Measurements from ENCODE around the gene TTYH3.

Gene TTYH3

DNA sequence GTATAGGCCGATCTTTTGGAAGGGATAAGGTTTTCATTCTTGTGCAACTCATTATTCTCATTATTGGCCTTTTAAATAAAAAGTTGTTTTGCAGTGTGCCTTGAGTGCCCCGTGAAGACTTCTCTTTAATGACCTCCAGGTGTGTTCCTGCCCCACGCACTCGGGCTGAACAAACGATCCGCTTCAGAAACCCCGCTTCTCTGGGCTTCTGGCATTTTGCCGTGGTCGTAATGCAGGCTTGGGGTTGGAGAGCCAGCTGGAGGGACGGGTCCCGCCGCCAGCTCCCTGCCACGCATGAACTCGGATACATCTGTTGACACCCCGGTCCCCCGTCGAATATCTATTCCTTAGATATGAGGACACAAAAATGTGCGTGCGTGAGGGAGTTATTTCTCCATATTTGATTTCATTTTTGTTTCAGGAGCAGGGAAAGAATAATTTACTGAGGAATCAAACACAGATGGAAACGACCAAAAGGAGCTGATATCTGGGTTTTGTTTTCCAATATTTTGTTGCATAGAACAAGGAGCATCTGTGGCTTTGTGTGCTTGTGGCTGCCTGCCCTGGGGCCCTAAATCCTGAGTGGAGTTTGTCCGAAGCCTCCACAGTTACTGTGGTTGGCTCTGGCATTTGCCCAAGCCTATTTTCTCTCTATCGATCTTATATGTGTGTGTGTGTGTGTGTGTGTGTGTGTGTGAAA, 17.0 kb upstream of the TTYH3 start:
- no peak overlapping the region for H3K4me3 ChIP-seq (ENCODE audit: low read depth, low read length)

DNA sequence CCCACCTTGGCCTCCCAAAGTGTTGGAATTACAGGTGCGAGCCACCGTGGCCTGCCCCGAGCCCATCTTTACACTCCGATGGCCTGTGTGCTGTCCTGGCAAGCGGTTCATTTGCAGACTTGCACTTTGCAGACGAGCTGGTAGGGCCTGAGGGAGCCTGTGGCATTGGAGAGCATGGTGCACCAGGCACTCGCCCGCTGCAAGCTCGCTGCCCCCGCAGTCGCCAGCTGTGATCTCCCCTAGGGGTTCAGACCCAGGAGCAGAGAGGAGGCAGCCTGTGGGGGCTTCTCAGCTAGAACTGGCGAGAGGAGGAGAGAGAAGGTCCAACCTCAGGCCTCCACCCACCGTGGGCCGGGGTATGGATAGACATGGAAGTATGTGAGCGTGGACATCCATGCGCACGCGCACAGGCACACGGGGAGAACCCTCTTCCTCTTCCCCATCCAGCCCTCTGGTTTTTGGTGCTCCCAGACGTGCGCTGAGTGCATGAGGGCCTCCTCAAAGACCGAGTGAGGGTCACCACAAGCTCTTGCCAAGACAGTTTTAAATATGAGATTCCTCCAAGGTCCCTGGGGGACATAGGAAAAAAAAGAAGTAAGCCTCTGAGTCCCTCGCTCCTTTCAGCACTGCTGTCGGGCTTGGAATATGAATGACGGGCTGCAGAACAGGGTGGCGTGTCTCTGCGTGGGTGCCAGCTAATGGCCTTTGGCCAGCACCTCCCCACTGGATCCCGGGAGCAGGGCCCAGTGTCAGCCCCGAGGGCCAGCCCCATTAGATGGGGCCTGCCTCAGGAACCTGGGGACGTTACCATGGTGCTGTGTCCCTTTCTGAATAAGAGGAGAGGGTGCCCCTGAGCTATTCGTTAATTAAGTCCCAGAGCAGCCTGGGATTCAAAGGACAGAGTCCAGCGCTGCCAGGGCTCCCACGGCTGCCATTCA, 15.1 kb upstream of the TTYH3 start:
- H3K4me3 ChIP-seq (ENCODE audit: low read depth, low read length) = no peak overlapping the region

DNA sequence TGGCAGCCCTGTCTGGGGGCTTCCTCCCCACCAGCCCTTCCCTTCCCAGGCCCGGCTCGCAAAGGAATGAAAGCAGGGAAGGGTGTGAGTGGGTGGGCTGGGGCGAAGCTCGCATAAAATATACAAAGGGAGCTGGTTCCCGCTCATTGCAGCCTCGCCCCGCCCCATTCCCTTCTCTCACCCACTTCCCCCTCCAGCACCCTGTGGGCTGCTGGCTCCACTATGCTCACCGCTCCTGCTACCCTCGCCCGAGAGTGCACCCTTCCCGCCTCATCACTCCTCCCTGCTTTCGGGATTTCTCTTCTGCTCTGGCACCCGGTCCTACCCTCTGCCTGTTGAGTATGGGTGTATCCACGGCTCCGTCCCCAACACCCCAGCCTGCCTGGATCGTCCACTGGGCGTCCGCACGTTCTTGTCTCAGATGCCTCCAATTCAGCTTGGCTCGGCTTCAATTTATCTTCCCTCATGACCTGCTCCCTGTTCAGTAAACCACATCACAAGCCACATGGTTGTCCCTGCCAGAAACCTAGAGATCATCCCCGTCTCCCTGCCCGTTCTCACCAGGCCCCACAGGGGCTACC, 14.4 kb upstream of the TTYH3 start:
- H3K4me3 ChIP-seq (ENCODE audit: low read depth, low read length) = no peak overlapping the region

DNA sequence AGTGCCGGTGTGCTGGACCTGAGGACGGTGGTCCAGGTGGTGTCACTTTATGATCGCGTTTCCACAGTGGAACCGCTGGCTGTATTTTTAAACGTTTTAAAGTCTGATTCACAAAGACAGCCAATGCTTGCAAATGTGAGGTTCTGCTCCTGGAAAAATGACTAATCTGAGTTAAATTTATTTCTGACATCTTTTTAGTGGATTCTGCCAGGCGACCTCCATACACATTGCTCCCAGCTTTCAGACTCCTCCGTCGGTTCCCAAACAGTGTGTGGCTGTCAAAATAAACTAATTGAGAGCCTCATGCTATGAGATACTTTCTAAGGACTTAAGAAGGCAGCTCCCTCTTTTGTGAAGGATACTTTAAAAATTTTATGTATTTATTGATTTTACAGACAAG, 12.7 kb upstream of the TTYH3 start:
- no peak overlapping the region for H3K4me3 ChIP-seq (ENCODE audit: low read depth, low read length)

DNA sequence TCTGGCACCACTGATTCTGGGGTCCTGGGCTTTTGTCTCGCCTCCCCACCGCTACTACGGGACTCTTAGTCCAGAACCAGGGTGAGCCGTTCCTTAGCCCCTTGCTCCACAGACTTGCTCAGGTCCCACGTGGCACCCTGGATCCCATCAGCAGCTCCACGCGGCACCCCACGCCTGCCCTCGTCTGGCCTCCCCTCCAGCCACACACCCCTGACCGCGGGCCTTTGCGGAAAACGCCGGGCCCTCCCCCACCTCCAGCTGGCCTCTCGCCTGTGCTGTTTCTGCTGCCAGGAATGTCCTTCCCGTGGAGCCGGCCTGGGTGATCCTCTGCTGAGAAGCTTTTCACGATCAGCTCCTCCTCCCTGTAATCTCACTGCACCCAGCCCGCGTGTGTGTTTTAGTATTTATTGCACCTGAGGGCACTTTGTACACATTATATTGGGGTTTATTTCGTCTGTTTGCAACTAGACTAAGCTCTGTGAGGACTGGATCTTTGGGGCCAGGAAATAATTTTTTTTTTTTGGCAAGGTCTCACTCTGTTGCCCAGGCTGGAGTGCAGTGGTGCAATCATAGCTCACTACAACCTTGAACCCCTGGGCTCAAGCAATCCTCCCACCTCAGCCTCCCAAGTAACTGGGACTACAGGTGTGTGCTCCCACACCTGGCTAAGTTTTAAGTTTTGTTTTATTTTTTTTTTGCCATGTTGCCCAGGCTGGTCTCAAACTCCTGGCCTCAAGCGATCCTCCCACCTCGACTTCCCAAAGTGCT, 10.5 kb upstream of the TTYH3 start:
- H3K4me3 ChIP-seq (ENCODE audit: low read depth, low read length) = no peak overlapping the region

DNA sequence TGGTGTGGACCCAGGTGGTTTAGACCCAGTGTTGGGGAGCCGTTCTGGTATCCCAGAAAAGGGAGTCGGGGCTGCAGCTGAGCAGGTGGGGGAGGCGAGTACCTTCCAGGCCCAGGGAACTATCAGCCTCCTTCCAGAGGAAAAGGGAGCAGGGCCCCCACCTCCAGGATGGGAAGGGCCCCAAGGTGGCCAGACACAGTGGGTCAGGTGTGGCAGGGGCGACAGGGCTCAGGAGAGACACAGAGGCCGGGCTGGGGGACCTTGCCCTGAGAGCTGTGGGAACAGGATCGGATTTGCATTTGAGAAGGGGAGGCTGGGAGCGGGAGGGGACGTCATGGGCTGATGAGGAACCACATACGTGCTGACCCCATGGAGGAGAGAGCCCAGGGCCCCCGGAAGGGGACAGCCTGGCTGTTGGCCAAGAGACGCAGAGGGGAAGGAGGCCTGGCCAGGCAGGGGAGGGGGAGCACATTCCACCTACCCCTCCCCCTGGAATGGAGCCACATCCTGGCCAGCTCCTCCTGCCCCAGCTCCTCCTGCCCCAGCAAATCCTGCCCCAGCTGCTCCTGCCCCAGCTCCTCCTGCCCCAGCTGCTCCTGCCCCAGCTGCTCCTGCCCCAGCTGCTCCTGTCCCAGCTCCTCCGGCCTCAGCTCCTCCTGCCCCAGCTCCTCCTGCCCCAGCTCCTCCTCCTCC, 9.7 kb upstream of the TTYH3 start:
- H3K4me3 ChIP-seq (ENCODE audit: low read depth, low read length) = no peak overlapping the region

DNA sequence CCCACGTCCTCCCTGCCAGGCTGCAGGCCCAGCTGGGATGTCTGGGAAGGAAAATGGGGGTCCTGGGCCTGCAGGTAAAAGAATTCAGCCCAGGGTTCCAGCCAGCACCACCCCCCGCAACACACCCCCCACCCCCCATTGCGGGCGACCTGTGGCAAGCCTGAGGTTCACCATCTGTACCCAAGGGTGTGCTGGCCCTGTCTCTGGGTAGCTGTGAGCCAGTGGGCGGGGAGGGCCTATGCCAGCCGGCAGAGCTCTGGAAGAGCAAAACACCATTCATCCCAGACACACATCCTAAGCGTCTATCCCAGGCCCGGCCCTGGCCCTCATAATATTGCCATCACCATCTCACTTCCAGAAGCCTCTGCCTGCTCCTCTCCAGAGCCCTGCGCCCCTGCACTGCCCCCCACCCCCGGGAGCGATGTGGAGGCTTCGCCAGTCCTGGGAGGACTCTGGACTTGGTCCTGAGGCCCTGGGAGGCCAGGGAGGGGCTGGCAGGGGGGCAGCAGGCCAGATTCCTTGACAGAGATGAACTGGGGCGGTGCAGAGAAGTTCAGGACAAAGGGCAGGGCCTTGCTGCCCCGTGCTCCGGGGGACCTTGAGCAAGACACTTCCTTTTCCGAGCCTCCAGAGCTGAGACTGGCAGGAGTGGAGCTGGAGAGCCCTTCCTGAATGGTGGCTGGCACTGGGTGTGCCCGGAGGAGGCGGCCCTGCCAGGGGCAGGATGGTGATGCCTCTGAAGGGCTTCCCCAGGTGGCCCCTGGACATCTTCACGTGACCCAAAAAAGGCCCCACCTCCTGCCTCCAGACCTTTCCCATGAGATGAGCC, 8.7 kb upstream of the TTYH3 start:
- H3K4me3 ChIP-seq (ENCODE audit: low read depth, low read length) = no peak overlapping the region

DNA sequence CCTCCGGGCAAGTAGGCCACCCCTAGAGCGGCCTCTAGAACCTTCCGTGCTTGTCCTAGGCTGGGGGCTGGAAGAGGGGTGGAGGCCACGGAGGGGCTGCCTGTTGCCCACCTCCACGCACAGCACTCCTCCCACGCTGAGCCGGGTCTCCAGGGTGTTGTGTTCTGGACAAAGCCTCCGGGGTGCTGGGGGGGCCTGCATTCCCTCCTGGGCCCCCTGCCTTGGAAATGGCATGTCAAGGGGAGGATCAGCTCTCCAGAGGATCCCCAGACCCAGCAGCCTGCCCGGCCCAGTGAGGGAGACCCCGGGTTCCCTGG, 8.1 kb upstream of the TTYH3 start:
- no peak overlapping the region for H3K4me3 ChIP-seq (ENCODE audit: low read depth, low read length)

DNA sequence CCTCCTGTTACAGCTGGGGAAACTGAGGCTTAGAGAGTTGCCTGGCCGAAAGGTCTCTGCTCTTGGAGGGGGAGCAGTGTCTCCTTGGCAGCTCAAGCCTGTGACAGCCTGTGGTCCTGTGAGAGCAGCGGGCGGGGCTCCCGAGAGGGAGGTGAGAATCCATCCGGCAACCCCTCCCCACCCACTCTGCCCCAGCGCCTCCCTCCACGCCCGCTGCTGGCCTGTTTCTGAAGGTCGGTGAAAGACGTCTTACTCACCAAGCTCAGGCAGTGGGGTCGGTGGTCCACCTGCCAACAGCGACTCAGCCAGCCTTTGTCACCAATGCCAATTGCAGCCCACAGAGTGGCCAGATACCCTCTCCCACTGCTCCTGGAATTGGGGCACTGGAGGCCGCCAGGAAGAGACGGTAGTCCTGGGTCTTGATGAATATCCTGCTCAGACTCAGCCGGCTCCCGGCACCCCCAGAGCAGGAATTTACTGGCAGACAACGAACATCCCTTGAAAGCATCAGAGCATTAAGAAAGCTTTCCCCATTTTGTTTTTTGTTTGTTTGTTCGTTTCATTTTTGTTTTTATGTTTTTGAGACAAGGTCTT, 7.4 kb upstream of the TTYH3 start:
- H3K4me3 ChIP-seq (ENCODE audit: low read depth, low read length) = no peak overlapping the region

DNA sequence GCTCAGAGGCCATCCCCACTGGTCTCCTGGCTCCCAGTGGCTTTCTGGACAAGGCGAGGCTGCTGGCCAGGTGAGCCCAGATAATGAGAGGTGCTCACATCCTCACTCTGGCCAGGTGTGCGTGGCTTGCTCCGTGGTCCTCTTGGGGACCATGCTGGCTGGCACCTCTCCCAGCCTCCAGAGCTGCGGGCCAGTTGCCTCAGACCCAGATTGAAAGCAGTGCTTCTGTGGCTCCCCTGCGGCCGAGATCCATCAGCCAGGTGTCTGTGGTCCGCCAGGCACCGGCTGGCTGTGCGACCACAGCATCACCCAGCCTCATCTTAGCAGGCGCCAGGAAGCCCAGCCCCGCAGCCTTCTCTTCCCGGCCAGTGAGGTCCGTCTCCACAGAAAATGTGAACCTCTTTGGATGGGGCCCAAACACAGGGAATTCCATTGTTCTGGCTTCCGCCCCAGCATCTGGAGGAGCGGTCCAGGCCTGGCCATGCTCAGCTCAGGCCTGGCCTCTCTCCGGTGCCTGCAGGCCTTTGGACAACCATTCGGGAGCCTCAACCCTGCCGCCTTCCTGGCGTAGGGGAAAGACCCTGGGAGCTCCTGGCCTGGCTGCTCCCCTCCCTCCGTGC, 5.2 kb upstream of the TTYH3 start:
- no peak overlapping the region for H3K4me3 ChIP-seq (ENCODE audit: low read depth, low read length)

DNA sequence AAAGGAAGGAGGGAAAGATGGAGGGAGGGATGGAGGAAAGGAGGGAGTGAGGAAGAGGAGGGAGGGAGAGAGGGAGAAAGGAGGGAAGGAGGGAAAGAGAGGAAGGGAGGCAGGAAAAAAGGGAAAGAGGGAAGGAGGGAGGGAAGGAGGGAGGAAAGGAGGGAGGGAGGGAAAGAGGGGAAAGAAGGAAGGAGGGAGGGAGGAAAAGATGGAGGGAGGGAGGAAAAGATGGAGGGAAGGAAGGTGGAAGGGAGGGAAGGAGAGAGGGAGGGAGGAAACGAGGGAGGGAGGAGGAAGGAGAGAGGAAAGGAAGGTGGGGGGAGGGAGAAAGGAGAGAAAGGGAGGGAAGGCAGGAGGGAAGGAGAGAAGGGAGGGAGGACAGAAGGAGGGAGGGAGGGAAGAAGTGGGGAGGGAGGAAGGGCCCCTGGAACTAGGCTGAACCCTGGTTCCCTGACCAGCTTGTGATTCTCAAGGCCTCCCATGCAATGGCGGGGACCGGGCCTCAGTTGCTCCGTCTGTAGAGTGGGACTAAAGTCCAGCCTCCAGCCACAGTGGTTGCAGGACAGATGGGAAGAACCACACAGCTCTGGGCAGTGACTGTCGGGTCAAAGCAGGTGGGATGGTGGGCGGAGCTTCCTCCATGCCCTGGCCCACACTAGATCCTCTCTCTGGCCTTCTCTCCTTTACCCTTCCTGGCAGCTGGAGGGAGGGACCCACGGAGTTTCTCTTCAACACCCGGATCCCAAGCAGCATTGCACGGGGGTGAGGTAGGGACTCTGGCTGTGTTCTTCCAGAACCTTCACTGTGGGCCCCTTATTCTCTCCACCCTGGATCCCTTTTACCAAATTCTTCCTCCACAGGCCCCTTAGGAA, 4.3 kb upstream of the TTYH3 start:
- H3K4me3 ChIP-seq (ENCODE audit: low read depth, low read length) = no peak overlapping the region

DNA sequence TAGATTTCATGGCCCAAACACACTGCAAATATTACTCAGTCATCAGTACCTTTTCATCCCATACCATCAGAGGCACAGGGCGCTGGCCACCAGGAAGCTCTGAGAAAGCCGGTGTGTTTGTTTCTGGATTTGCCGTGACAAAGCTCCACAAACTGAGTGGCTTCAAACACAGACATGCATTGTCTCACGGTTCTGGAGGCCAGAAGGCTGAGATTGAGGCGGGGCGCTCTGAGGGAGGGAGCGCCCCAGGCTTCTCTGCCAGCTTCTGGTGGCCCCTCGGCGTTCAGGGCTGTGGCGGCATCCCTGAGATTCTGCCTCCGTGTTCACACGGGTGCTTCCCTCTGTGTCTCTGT, 3.7 kb upstream of the TTYH3 start:
- H3K4me3 ChIP-seq (ENCODE audit: low read depth, low read length) = no peak overlapping the region

DNA sequence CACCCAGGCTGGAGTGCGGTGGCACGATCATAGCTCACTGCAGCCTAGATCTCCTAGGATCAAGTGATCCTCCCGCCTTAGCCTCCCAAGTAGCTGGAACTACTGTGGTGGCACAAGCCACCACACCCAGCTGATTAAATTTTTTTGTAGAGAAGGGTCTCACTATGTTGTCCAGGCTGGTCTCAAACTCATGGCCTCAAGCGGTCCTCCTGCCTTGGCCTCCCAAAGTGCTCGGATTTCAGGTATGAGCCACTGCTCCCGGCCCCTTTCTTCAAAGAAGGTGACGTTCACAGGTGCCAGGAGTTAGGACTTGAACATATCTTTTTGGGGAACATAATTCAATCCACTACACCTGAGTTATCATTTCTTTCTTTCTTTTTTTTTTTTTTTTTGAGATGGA, 2.9 kb upstream of the TTYH3 start:
- no peak overlapping the region for H3K4me3 ChIP-seq (ENCODE audit: low read depth, low read length)

DNA sequence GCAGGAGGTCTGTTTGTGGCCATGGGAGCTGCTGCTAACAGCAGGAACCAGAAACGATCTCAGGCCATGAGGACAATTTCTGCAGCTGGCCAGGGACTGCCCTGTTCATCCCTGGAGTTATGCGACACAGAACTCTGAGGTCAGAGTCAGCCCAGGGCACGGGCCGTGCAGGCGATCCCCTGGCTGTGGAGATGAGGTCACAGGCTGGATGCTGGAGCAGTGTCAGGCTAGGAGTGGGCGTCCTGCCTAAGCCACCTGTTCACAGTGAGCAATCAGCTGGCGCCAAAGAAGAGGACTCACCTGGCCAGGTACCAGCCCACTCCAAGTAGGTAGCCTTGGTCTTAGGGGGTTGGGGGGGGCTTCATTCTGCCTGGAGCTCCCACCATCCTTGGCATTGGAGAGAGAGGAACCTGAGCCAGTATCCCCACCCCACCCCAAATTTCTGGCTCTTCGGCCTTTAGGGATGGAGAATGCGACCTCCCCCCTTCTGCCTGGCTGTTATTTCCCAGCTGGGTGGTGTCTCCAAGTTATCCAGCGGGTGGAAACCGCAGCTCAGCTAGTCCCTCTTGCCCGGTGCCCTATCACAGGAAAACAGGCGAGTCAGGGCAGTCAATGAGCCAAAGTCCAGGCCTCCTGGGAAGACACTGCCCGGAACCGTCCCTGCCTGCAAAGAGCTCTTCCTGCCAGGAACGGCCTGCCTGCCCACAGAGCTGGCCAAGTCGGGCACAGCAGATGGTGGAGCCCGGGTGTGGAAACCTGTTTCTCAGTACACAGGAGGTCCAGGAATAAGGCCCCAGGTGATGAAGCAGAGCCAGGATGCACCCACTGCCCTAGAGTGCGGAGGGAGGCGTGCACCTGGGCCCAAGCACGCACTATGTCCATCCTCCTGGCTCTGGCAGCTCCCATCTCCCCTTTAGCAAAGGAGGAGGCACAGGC, 1.8 kb upstream of the TTYH3 start:
- no peak overlapping the region for H3K4me3 ChIP-seq (ENCODE audit: low read depth, low read length)

DNA sequence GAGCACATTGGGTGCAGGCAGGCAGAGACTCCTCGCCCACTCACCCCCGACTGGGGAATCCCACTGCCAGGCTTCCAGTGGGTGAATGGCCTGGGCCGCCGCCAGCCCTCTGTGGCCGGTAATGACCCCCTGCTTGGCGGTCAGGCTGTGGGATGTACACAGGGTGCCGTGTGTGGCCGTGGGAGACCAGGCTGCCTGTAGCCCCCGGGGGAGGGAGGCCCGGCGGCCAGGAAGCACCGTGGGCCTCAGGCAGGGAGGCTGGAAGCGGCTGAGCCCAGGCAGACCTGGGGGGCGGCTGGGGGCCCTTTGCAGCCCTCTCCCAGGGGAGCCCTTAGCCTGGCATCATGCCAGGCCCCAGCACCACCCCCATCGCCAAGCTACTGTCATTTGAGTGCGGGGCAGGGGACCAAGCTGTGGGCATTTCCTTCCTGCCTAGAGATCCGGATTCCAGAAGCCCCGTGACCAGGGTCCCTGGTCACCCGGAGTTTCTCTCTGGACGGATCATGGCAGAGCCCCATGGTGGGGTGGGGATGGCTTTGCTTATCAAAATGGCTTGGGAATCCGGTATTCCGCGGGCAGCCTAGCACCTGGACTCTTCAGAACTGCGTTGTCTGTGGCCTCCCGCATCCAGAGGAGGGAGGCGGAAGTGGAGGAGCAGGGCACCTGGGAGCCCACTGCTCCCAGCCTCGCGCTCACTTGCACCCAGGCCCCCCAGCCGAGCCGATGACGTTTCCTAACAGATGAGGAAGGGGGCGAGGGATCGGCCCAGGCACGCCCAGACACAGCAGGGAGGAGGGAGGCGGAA, 1.1 kb downstream of the TTYH3 start:
- H3K4me3 ChIP-seq (ENCODE audit: low read depth, low read length) = peak overlapping the region; percentile 73

DNA sequence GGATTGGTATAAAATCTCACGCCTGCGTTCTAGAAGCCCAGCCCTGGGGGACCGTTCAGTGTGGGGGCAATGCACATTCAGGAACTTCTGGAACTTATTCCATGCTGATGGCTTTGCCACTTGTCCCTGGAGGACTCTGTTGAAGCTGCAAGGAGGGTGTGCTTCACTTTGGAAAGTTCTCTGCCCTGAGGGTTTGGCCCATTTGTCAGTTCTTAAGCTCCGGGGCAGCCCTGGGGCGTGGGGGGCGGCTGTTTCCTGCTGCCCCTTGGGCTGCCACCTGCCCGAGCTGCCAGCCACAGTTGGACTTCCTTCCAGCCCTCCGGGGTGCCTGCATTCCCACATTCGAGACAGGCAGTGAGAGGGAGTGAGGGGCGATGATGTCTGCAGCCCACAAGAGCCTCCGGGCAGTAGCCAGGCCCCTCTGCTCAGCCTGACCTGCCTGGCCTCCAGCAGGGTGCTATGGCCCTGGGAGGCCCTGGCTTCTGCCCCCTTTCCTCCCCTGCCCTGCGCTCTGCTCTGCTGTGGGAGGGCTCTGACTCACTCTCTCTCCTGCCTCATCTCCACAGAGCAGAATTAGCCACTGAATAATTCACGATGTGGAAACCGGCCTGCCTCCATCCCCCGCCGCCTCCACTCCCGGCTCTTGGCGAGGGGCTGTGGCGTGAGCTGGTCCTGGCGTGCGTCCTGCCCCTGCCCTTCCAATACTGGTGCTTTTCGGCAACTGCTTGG, 1.9 kb downstream of the TTYH3 start:
- peak overlapping the region; percentile 73 for H3K4me3 ChIP-seq (ENCODE audit: low read depth, low read length)
